K562 (cell line): ENCODE data around the gene SSH3. TPM values are rescaled to one million over a fixed set of nuclear protein-coding genes. Genes with fewer than 3 reads are reported as not detected.

Experiments used
- ATAC-seq: fragments of 200-7000 bp; cut with Tn5 transposase; 3 replicates; pipeline ENCODE4 v1.9.1; 2020; ENCODE audit warnings: moderate library complexity
- BruUV-seq: library from RNA; stranded (reverse); fragments of 400-500 nt; replicated peaks from 2 replicates; lab custom pipeline; 2021; lab: Mats Ljungman, UMichigan
- CTCF ChIA-PET: fragments of 300-600 bp; formaldehyde crosslinking; extraction: SDS; loops from one replicate; lab custom pipeline; 2021; ENCODE audit warnings: low intra/inter-chr PET ratio; lab: Yijun Ruan, JAX
- POLR2A ChIA-PET: fragments of 300-600, 350-650 bp; sonication (Branson Sonifier 250); formaldehyde crosslinking; extraction: SDS; loops from one replicate; lab custom pipeline; 2021; ENCODE audit warnings: antibody characterized with exemption, inconsistent platforms; lab: Yijun Ruan, JAX
- DNase-seq, 4 experiments: peaks; one replicate each; pipeline versions ENCODE4 v3.0.0 to v3.0.0-alpha.2; 2011 to 2018; ENCODE audit warnings: low spot score in 3 of 4, mixed read lengths in 3 of 4; ENCODE audit errors: extremely low read depth in 1 of 4
- FAIRE-seq: peaks from 2 replicates; lab custom pipeline; 2011; peaks lifted over from hg19 to GRCh38; lab: Jason Lieb, UNC
- H2AFZ ChIP-seq: 2 replicates; pipeline ENCODE4 v1.6.0; 2011; ENCODE audit warnings: low read depth, low read length, control low read depth, inconsistent platforms
- H3K27ac ChIP-seq: fragments of 200-600 bp; 3 replicates; pipeline ENCODE4 v1.8.0; 2011; ENCODE audit warnings: low read depth, mild to moderate bottlenecking, control low read depth, inconsistent platforms, low read length, moderate library complexity, mixed read lengths; ENCODE audit errors: extremely low read depth
- H3K27me3 ChIP-seq, 2 experiments: fragments of 300-600 bp in 1 of 2; 2 replicates in 1 of 2; 3 replicates in 1 of 2; pipeline versions ENCODE4 v1.6.0 to v1.8.0; 2011; ENCODE audit warnings: inconsistent platforms in 2 of 2, low read length in 2 of 2, mild to moderate bottlenecking in 1 of 2, mixed read lengths in 1 of 2, moderate library complexity in 1 of 2; ENCODE audit not compliant: control insufficient read depth in 2 of 2, insufficient read depth in 2 of 2
- H3K36me3 ChIP-seq: fragments of 300-600 bp; 3 replicates; pipeline ENCODE4 v1.8.0; 2011; ENCODE audit warnings: mild to moderate bottlenecking, low read length, inconsistent platforms; ENCODE audit not compliant: control insufficient read depth, insufficient read depth
- H3K4me1 ChIP-seq, 2 experiments: fragments of 200-600 bp in 1 of 2; replicated peaks in 1 of 2; 2 replicates in 1 of 2; 3 replicates in 1 of 2; pipeline versions ENCODE4 v1.5.1 to v1.8.0; 2011; ENCODE audit warnings: inconsistent platforms in 2 of 2, low read length in 2 of 2, mild to moderate bottlenecking in 1 of 2, mixed read lengths in 1 of 2, moderate library complexity in 1 of 2; ENCODE audit not compliant: control insufficient read depth in 2 of 2, insufficient read depth in 2 of 2
- H3K4me2 ChIP-seq: 2 replicates; pipeline ENCODE4 v1.6.1; 2011; ENCODE audit warnings: low read length, control low read depth, inconsistent platforms, mixed read lengths; ENCODE audit not compliant: insufficient read depth
- H3K4me3 ChIP-seq: fragments of 200-600 bp; sonication (generic), shearing (Covaris generic); 2 replicates; pipeline ENCODE4 v1.5.1; 2016; ENCODE audit warnings: control low read depth, inconsistent platforms
- H3K79me2 ChIP-seq: fragments of 200-600 bp; 3 replicates; pipeline ENCODE4 v1.8.0; 2011; ENCODE audit warnings: low read length, inconsistent platforms; ENCODE audit not compliant: control insufficient read depth, insufficient read depth
- H3K9ac ChIP-seq, 2 experiments: 2 replicates each; pipeline versions ENCODE4 v1.6.0 to v1.6.1; 2011; ENCODE audit warnings: low read depth in 2 of 2, low read length in 2 of 2, control low read depth in 1 of 2, inconsistent platforms in 1 of 2, mild to moderate bottlenecking in 1 of 2, mixed read lengths in 1 of 2; ENCODE audit not compliant: insufficient read depth in 1 of 2
- H3K9me1 ChIP-seq: one replicate; pipeline ENCODE4 v1.6.0; 2011; ENCODE audit warnings: inconsistent platforms, mild to moderate bottlenecking, low read length, moderate library complexity; ENCODE audit not compliant: control insufficient read depth, insufficient read depth
- H3K9me3 ChIP-seq: replicated peaks from 2 replicates; pipeline ENCODE4 v1.5.1; 2011; ENCODE audit warnings: low read depth, low read length, inconsistent platforms; ENCODE audit not compliant: control insufficient read depth, insufficient read depth
- H4K20me1 ChIP-seq: replicated peaks from 2 replicates; pipeline ENCODE4 v1.6.1; 2011; ENCODE audit warnings: low read length, inconsistent platforms, mixed read lengths; ENCODE audit not compliant: control insufficient read depth, insufficient read depth
- BHLHE40 ChIP-seq: IDR thresholded peaks from 2 replicates; pipeline ENCODE4 v1.6.1; 2011; ENCODE audit warnings: low read length, improper control_type of control experiment
- E2F6 ChIP-seq, 2 experiments: IDR thresholded peaks; 2 replicates each; pipeline ENCODE4 v1.6.1; 2011; ENCODE audit warnings: borderline replicate concordance in 1 of 2, control low read depth in 1 of 2, low read depth in 1 of 2, low read length in 1 of 2, mild to moderate bottlenecking in 1 of 2, mixed read lengths in 1 of 2, moderate library complexity in 1 of 2; ENCODE audit not compliant: insufficient read depth in 1 of 2, insufficient read length in 1 of 2, poor library complexity in 1 of 2, severe bottlenecking in 1 of 2; ENCODE audit errors: extremely low read depth in 1 of 2
- RAD51 ChIP-seq: fragments of 450-650 bp; IDR thresholded peaks from 2 replicates; pipeline ENCODE4 v1.7.1; 2016; ENCODE audit warnings: low read depth, mild to moderate bottlenecking, borderline replicate concordance
- SMAD1 ChIP-seq: fragments of 150-350 bp; IDR thresholded peaks from 2 replicates; pipeline ENCODE4 v1.6.1; 2014; ENCODE audit warnings: low read length, low read depth; ENCODE audit not compliant: partially characterized antibody
- USF2 ChIP-seq: sonication (generic); formaldehyde crosslinking; IDR thresholded peaks from 2 replicates; pipeline ENCODE4 v1.5.0; 2020; ENCODE audit warnings: missing genetic modification reagents
- ZKSCAN8 ChIP-seq: fragments of 200-800 bp; sonication (Bioruptor generic); IDR thresholded peaks from 2 replicates; pipeline ENCODE4 v1.6.1; 2016; ENCODE audit warnings: missing genetic modification characterization, missing compliant biosample characterization
- ZNF197 ChIP-seq: fragments of 200-800 bp; sonication (Bioruptor generic); IDR thresholded peaks from 2 replicates; pipeline ENCODE4 v1.6.1; 2016; ENCODE audit warnings: low read depth, missing genetic modification characterization, missing compliant biosample characterization
- ZNF354B ChIP-seq: fragments of 250-450 bp; sonication (Bioruptor Pico); IDR thresholded peaks from 2 replicates; pipeline ENCODE4 v1.4.0; 2020
- WGBS: fragments of 100-300 bp; shearing (Covaris generic); methylation state at CpG from one replicate; pipeline ENCODE4 v1.1.6; 2016; ENCODE audit warnings: low coverage, mixed read lengths; ENCODE audit not compliant: insufficient coverage; ENCODE audit errors: missing lambda C conversion rate; 5-methylcytosine and 5-hydroxymethylcytosine counted together
- in situ Hi-C: fragments of 300-500 bp; cut with MboI; formaldehyde crosslinking; loops from 4 replicates; pipeline ENCODE4 v1.15.0; 2018; ENCODE audit warnings: inconsistent platforms, mixed read lengths
- intact Hi-C: fragments of 100-400 bp; cut with micrococcal nuclease; formaldehyde crosslinking; loops from 2 replicates; pipeline ENCODE4 v1.14.2; 2022
- polyA plus RNA-seq, 8 experiments: library from polyadenylated mRNA; depleted of rRNA in 4 of 8; stranded (reverse) in 5 of 8; unstranded in 3 of 8; fragments of >200 nt; fragmentation: Nextera tagmentation in 2 of 8; fragmentation: Illumina TruSeq in 1 of 8; extraction: Ambion mirVana in 2 of 8; extraction: Trizol in 1 of 8; gene quantifications; 2 replicates each; pipeline versions ENCODE4 v1.2.1 to v1.2.3, GENCODE V29; 2011 to 2014; ENCODE audit warnings: inconsistent platforms in 1 of 8, missing spikeins in 1 of 8
- total RNA-seq, 7 experiments: library from RNA; depleted of rRNA in 6 of 7; stranded (reverse); fragments of >200 nt in 6 of 7; fragmentation: Illumina TruSeq in 2 of 7; extraction: Trizol in 2 of 7; gene quantifications; 2 replicates each; pipeline versions ENCODE4 v1.2.1 to v1.2.3, GENCODE V29; 2011 to 2021; ENCODE audit warnings: low replicate concordance in 1 of 7
- TF ChIP-seq, protein P1 (sequence below): fragments of 450-650 bp; formaldehyde crosslinking; IDR thresholded peaks from 2 replicates; pipeline ENCODE4 v1.4.0; 2020; ENCODE audit warnings: mild to moderate bottlenecking, mixed read lengths

SSH3 gene
- total and polyA plus RNA-seq, 9 of the 15 experiments (the other 6 are each of a cell fraction or from before 2014, with no cell fraction given) = 0.07 to 1.0 (median 0.24) TPM; not detected in 3

GRCh38 chr11:67261946-67262681 lies 41.2 kb upstream of the SSH3 start:
- H3K27me3 ChIP-seq = no peaks in the 10 kb centered on the region
- DNase-seq = no peak
- peaks cover 20 to 38% of the 10 kb centered on the region in 2 experiments for H3K4me1 ChIP-seq
- POLR2A ChIA-PET = interaction anchor here (0.6 to 1.8 kb wide), 15 partner anchors 9 to 1039 kb away, joined by 3 to 9 read pairs (median 3); no protein-coding TSS in a partner anchor
- peaks cover 2% of the 10 kb centered on the region; the same call in 1 of the 3 replicates for H3K36me3 ChIP-seq
- peak overlapping the region; percentile 70; the same call in 1 of the 3 replicates for H3K27ac ChIP-seq
- no peaks in the 10 kb centered on the region for H4K20me1 ChIP-seq
- TF ChIP-seq ZNF197 (CRISPR knock-in tag) (0 out of 2 replicates have a peak, but pooled peaks have one; percentile 12), BHLHE40 (peak; percentile 33; the same call in 1 of the 2 replicates), ZKSCAN8 (CRISPR knock-in tag) (no peak), SMAD1 (peak; percentile 17), ZNF354B (CRISPR knock-in tag) (no peak), RAD51 (0 out of 2 replicates have a peak, but pooled peaks have one; percentile 19), E2F6 (IDR thresholded peaks at IDR 0.05; ENCODE audit: borderline replicate concordance in 1 of 2, extremely low read depth in 1 of 2, insufficient read depth in 1 of 2, insufficient read length in 1 of 2, low read depth in 1 of 2, low read length in 1 of 2, poor library complexity in 1 of 2, severe bottlenecking in 1 of 2) (peak in 1 of 2 experiments; percentile 59), USF2 (CRISPR knock-in tag) (peak; percentile 28)
- TF ChIP-seq, protein P1, sequence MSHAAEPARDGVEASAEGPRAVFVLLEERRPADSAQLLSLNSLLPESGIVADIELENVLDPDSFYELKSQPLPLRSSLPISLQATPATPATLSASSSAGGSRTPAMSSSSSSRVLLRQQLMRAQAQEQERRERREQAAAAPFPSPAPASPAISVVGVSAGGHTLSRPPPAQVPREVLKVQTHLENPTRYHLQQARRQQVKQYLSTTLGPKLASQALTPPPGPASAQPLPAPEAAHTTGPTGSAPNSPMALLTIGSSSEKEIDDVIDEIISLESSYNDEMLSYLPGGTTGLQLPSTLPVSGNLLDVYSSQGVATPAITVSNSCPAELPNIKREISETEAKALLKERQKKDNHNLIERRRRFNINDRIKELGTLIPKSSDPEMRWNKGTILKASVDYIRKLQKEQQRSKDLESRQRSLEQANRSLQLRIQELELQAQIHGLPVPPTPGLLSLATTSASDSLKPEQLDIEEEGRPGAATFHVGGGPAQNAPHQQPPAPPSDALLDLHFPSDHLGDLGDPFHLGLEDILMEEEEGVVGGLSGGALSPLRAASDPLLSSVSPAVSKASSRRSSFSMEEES (CRISPR knock-in tag) = peak; percentile 42; the same call in 1 of the 2 replicates
- TF ChIP-seq, all 486 proteins: peak for 7
- peak overlapping the region; percentile 73; the same call in 1 of the 2 replicates for H3K4me2 ChIP-seq
- in situ Hi-C loops = loop anchor here (5.0 kb wide), 1 partner anchor 120 kb away; no protein-coding TSS in a partner anchor
- H3K9ac ChIP-seq = peak overlapping the region in 1 of 2 experiments; percentile 76; a peak in 1 of 4 replicates
- intact Hi-C loops = loop anchor here (1.0 to 5.0 kb wide), 3 partner anchors 55 to 180 kb away; no protein-coding TSS in a partner anchor
- no peak for FAIRE-seq
- H3K9me1 ChIP-seq = no peaks in the 10 kb centered on the region
- H3K4me3 ChIP-seq = no peak overlapping the region
- WGBS = 47% methylated on average over 16 of the region's 18 CpGs
- H2AFZ ChIP-seq = peak overlapping the region; percentile 96
- H3K9me3 ChIP-seq = no peaks in the 10 kb centered on the region
- ATAC-seq = no peak
- BruUV-seq = no TSS peak
- CTCF ChIA-PET = interaction anchor here (0.7 to 1.7 kb wide), 3 partner anchors 27 to 120 kb away, joined by 3 to 7 read pairs (median 4); no protein-coding TSS in a partner anchor
- peaks cover 9% of the 10 kb centered on the region for H3K79me2 ChIP-seq
